Astrocyte (in vitro differentiated cells and primary cell): ENCODE data around the gene IL17A.

Experiments used
- CTCF ChIP-seq: IDR thresholded peaks from 2 replicates; pipeline ENCODE4 v1.5.1; 2011; ENCODE audit warnings: low read depth, mild to moderate bottlenecking, inconsistent platforms, low read length, moderate library complexity; ENCODE audit not compliant: insufficient read depth
- EZH2 ChIP-seq: IDR thresholded peaks from 2 replicates; pipeline ENCODE4 v1.6.1; 2012; ENCODE audit warnings: mild to moderate bottlenecking, low read length, inconsistent platforms; ENCODE audit not compliant: insufficient read depth

DNA sequence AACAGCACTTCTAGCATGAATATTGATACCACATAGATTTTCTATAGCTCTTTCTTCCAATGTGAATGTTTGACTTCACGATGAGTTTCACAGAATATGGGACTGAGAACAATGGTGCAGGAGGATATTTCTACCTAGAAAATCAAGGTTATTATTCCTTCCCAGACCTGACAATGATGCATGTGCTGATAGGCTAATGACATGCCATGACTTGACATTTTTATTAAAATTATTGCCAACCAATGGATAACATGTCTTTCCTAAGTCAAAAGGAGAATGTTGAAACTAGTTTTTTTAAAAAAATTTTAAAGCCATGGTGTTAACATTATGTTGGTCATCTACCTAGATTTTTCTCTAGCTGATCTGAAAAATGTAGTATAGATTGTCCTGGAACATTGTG, 923 bp downstream of the IL17A start:
- TF ChIP-seq CTCF (no peak), EZH2 (no peak)
